ENCODE measurements around the gene NPAS4.
"Not testable (repeated sequence)": the region's sequence is repeated elsewhere in the genome, so short reads cannot be mapped to it uniquely, and the experiment has no call there.

NPAS4 gene

GRCh38 chr11:66415423-66415822 is 5.4 kb upstream of the NPAS4 start:
- in situ Hi-C loops (cut with HindIII; ENCODE audit: low sequenced_read_pairs) = no loop called here

- in situ Hi-C loops (cut with HindIII; ENCODE audit: low sequenced_read_pairs) = no loop called here
Observed at GRCh38 chr11:66417000-66417399, 3.8 kb upstream of the NPAS4 start.

GRCh38 chr11:66418168-66418985 is 2.5 kb upstream of the NPAS4 start:
- in situ Hi-C loops (cut with HindIII; ENCODE audit: low sequenced_read_pairs) = no loop called here

DNA sequence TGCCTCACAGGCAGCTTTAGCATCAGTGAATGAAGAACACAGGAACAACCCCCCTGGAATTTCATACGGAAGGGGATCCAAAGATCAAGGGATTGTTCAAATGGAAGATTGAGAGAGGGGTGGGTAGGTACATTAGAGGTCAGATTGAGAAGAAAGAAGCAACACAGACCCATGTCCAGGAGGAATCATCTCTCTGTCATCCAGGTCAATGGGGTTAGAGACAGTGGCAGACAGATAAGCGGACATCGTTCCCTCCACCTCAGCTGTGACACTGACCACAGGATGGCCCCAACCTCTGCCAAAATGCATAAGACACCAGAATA is 1.9 kb upstream of the NPAS4 start:
- in situ Hi-C loops (cut with HindIII; ENCODE audit: low sequenced_read_pairs) = no loop called here

DNA sequence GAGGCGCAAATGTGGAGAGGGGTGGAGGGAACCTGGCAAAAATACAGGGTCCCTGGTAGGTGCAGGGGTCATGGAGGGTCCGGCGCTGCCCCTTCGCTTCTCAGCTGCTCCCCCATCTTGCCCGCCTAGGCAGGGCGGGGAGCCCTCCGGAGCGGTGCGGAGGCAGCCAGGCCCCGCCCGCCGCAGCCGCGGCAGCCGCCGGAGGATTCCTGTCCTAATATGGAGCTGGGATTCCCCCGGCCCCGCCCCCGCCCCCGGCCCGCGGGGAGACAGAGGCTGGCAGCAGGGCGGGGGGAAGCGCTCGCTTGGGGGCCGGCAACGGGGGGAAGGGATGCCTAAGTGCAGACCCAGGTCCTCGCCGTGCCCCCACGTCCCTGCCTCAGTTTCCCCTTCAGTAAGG is 1.0 kb upstream of the NPAS4 start:
- in situ Hi-C loops (cut with HindIII; ENCODE audit: low sequenced_read_pairs) = no loop called here

DNA sequence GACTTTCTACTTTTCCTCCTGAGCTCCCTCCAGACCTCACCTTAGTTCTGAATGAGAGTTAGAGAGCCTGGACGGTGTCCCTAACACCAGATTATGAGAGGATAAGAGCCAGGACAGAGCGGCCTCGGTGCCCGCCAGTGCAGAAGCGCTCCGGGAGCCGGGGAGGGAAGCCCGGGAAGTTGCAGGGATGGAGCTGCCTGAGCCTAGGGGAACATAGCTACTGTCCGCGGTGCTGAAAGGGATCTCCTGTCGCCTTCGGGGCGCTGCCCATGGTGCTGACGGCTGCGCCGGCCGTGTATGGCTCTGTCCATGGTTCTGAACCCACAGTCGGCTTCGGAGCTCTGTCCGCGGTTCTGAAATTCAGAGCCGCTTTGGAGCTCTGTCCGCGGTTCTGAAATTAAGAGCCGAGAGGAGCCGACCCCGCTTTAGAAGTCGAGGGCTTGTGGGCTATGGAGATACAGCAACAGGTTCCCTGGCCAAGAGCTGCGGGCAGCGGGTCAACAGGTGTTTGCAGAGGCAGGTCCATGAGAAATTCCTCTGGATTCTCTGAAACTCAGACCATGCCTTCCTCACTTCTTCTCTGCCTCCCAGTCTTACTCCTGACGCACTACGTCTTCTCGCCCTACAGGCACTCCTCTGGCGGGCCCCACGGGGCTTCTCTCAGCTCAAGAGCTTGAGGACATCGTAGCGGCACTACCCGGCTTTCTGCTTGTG is 814 bp downstream of the NPAS4 start:
- in situ Hi-C loops (cut with HindIII; ENCODE audit: low sequenced_read_pairs) = no loop called here

DNA sequence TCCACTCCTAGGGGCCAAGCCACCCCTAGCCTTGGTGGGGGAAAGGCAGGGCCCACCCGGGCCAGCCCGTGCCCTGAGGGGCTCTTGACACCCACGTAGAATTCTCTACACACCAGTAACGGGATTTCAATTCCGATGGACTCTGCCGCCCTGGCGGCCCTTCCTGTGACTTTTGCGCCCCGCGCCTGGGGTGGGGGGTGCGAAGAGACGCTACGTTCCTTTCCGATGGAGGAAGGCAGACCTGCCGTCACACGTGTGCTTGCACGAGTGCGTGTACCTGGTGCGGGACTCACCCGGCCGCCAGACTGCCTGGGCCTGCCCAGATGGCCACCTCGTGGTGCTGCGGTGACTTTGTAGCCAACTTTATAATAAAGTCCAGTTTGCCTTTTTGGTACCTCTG is 5.5 kb downstream of the NPAS4 start:
- in situ Hi-C loops (cut with HindIII; ENCODE audit: low sequenced_read_pairs) = loop anchor here (5.0 kb wide), 1 partner anchor 54 kb away; the partner anchor contains the start of gene SLC29A2

DNA sequence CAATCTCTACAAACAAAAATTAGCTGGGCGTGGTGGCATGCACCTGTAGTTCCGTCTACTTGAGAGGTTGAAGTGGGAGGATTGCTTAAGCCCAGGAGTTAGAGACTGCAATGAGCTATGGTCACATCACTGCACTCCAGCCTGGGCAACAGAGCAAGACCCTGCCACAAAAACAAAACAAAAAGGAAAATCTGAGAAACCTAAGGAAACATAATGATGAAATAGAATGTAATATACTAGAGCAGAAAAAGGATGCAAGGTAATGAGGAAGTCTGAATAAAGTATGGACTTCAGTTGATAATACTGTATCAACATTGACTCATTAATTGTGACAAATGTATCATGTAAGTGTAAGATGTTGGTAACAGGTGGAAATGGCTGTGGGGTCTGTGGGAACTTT is 8.1 kb downstream of the NPAS4 start:
- in situ Hi-C loops (cut with HindIII; ENCODE audit: low sequenced_read_pairs) = loop anchor here (5.0 kb wide), 1 partner anchor 57 kb away; the partner anchor contains the start of gene SLC29A2

- in situ Hi-C loops (cut with HindIII; ENCODE audit: low sequenced_read_pairs) = loop anchor here (5.0 kb wide), 2 partner anchors 58 to 98 kb away; partner anchors contain the start of gene SLC29A2
Observed at GRCh38 chr11:66429983-66430602, 9.3 kb downstream of the NPAS4 start.

- in situ Hi-C loops (cut with HindIII; ENCODE audit: low sequenced_read_pairs) = loop anchor here (5.0 kb wide), 1 partner anchor 99 kb away; no protein-coding TSS in a partner anchor
Observed at GRCh38 chr11:66431287-66431686, 10.5 kb downstream of the NPAS4 start.

DNA sequence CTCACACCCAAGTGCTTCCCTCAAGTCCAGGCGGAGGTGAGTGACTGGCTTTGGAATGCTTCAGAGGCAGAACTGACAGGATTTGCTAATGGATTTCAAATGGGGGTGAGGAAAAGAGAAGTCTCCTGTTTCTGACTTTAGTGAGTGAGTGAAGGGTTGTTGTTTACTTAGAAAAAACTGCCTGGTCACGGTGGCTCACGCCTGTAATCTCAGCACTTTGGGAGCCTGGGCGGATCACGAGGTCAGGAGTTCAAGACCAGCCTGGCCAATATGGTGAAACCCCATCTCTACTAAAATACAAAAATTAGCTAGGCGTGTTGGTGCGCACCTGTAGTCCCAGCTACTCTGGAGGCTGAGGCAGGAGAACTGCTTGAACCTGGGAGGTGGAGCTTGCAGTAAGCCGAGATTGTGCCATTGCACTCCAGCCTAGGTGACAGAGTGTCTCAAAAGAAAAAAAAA is 11.1 kb downstream of the NPAS4 start:
- in situ Hi-C loops (cut with HindIII; ENCODE audit: low sequenced_read_pairs) = loop anchor here (5.0 kb wide), 1 partner anchor 100 kb away; no protein-coding TSS in a partner anchor

DNA sequence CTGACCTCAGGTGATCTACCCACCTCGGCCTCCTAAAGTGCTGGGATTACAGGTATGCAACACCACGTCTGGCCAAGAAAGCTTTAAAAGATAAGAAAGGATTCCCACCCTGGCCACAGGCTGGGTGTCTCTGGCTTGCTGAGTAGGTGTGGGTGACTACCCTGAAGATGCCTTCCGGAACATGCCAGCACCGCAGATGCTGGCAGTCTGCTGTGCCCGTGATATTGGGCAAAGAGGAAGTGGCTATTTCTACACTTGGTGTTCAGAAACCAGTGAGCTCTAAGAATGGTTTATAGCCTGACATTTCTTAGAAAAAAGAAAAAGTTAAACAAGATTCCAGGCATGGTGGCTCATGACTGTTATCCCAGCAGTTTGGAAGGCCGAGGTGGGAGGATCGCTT is 11.8 kb downstream of the NPAS4 start:
- in situ Hi-C loops (cut with HindIII; ENCODE audit: low sequenced_read_pairs) = loop anchor here (5.0 kb wide), 1 partner anchor 100 kb away; no protein-coding TSS in a partner anchor

GRCh38 chr11:66437979-66438503 is 17.2 kb downstream of the NPAS4 start:
- in situ Hi-C loops (cut with HindIII; ENCODE audit: low sequenced_read_pairs) = no loop called here

DNA sequence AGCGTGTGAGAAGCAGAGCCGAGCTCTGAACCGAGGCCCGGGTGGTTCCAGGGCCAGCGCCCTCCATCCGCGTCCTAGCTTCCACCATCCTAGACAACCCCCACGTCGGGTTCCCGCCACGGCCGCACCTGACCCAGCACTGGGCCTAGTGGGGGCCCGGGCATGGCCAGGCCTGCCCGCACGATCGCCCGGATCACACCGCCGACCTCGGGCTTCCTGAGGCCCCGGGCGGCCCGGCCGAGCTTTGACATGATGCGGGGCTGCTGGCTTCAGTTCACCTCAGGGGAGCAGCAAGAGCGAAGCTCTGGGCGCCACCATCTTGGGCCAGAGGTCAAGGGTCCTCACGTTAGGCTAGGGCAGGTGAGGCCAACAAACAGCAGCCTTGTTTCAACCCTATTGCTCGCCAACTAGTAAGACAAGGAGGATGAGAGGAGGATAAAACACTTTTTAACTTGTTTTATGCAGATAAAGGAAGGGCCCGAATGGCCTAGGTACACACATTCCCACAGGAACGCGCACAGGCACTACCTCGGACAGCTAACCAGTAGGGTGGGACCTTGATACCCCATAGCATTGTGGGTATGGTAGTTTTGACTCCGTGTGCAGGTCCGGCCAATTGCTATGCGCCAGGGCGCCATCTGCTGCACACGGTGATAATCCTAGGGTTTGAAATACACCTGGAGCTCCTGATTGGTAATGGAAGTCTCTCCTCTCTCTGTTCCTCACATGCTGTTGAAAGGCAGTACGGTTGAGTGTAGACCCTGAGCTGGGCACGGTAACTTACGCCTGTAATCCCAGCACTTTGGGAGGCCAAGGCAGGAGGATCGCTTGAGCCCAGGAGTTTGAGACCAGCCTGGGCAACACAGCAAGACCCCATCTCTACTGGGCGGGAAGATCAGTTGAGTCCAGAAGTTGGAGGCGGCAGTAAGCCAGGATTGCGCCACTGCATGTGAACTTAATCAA is 17.9 kb downstream of the NPAS4 start, which contains the start of gene MRPL11:
MRPL11 (minus strand) TSS at position 345 of the 963 bp plus-strand sequence; CDS start at position 251, 94 bp downstream.
- in situ Hi-C loops (cut with HindIII; ENCODE audit: low sequenced_read_pairs) = no loop called here

GRCh38 chr11:66440101-66440939 is 19.5 kb downstream of the NPAS4 start:
- in situ Hi-C loops (cut with HindIII; ENCODE audit: low sequenced_read_pairs) = not testable (repeated sequence)

- in situ Hi-C loops (cut with HindIII; ENCODE audit: low sequenced_read_pairs) = not testable (repeated sequence)
Observed at GRCh38 chr11:66440940-66441282, 20.1 kb downstream of the NPAS4 start.

DNA sequence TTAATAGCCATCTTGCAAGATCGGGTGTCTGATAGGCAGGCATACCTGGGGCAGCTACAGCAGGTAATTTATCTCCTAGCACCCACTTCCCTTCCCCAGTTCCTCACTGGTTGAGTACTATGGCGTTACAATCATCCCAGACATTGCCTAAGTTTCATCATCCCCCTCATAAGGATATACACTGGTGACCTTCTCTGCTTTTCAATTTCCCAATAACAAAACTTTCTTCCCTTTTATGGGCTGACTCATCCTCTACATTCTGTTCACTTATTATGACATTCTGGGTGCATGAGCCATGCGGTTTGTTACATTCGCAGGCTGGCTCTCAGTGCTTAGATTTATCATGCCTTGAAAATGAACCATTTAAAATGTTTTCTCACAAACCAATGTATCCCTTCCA is 22.8 kb downstream of the NPAS4 start:
- in situ Hi-C loops (cut with HindIII; ENCODE audit: low sequenced_read_pairs) = no loop called here

DNA sequence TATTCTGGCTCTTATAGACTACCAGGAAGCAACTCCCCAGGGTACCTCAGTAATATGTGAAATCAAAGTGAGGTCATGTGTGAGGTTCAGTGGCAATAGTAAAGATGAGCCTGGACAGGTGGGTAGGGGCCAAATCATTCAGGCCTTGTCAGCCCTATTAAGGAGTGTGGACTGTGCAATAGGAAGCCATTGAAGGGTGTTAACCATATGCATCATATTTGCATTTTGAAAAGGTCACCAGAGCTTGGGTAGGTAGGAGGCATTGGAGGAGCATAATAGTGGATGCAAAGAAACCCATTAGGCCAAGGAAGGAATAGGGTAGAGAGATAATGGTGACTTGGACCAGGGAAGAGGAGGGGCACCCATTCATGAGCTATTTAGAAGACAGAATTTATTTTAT is 26.2 kb downstream of the NPAS4 start:
- in situ Hi-C loops (cut with HindIII; ENCODE audit: low sequenced_read_pairs) = no loop called here

GRCh38 chr11:66448523-66448922 is 27.7 kb downstream of the NPAS4 start:
- in situ Hi-C loops (cut with HindIII; ENCODE audit: low sequenced_read_pairs) = no loop called here
